Right lobe of liver (tissue), 4 donors: ENCODE measurements around the gene COL4A6.

Experiments used
- CTCF ChIP-seq, 4 donors: fragments of 200-600 bp in 3 of 4; fragments of 450-650 bp in 1 of 4; IDR thresholded peaks; one replicate each; pipeline versions ENCODE4 v1.5.1 to v1.8.0; 2016 to 2022; ENCODE audit warnings: antibody characterized with exemption in 4 of 4, mild to moderate bottlenecking in 2 of 4
- POLR2A ChIP-seq: fragments of 450-650 bp; IDR thresholded peaks from one replicate; pipeline ENCODE4 v1.6.1; 2017; ENCODE audit warnings: antibody characterized with exemption, mild to moderate bottlenecking
- donor health status: DM: no; HTN: no; CAD: no.
- donor health status: DM: no; HTN: no; CAD: no.
- donor health status: DM: no; HTN: yes; CAD: no.

- TF ChIP-seq CTCF (IDR thresholded peaks at IDR 0.05) (no peak), POLR2A (no peak)
Observed at GRCh38 chrX:108268434-108269080, 169.7 kb downstream of the COL4A6 start.
